H1 (cell line): Measurements from ENCODE around the gene MGLL. TPM values are rescaled to one million over a fixed set of nuclear protein-coding genes. Genes with fewer than 3 reads are reported as not detected.

Experiments
- CTCF ChIA-PET: fragments of 300-600 bp; sonication (Branson Sonifier 250); formaldehyde crosslinking; loops from one replicate; lab custom pipeline; 2021; ENCODE audit not compliant: partially characterized antibody; lab: Charles Lee
- POLR2A ChIA-PET: fragments of 300-600 bp; sonication (Branson Sonifier 250); formaldehyde crosslinking; loops from one replicate; lab custom pipeline; 2021; ENCODE audit warnings: inconsistent platforms; ENCODE audit not compliant: partially characterized antibody; lab: Charles Lee
- DNase-seq, 2 experiments: peaks; one replicate each; pipeline versions ENCODE4 v3.0.0 to v3.0.0-alpha.2; 2010 to 2022; ENCODE audit warnings: low spot score in 2 of 2, low read depth in 1 of 2, mixed read lengths in 1 of 2
- FAIRE-seq: peaks from 2 replicates; lab custom pipeline; 2011; peaks lifted over from hg19 to GRCh38; lab: Jason Lieb, UNC
- H2AFZ ChIP-seq: 2 replicates; pipeline ENCODE4 v1.8.1; 2012; ENCODE audit warnings: low read length, inconsistent platforms
- H2AK5ac ChIP-seq: 2 replicates; pipeline ENCODE4 v1.6.1; 2013; ENCODE audit warnings: low read depth, low read length
- H2BK120ac ChIP-seq: replicated peaks from 2 replicates; pipeline ENCODE3; 2013; ENCODE audit warnings: low read depth, low read length, inconsistent platforms
- H2BK12ac ChIP-seq: 2 replicates; pipeline ENCODE4 v1.6.1; 2013; ENCODE audit warnings: low read depth, low read length
- H2BK15ac ChIP-seq: 2 replicates; pipeline ENCODE4 v1.6.1; 2013; ENCODE audit warnings: low read length
- H2BK20ac ChIP-seq: 2 replicates; pipeline ENCODE4 v1.6.1; 2013; ENCODE audit warnings: low read length
- H2BK5ac ChIP-seq: 2 replicates; pipeline ENCODE4 v1.6.1; 2013; ENCODE audit warnings: low read depth, low read length
- H3K14ac ChIP-seq: 2 replicates; pipeline ENCODE4 v1.6.1; 2013; ENCODE audit warnings: inconsistent platforms; ENCODE audit not compliant: insufficient read length
- H3K18ac ChIP-seq: 2 replicates; pipeline ENCODE4 v1.6.1; 2013; ENCODE audit warnings: low read length; ENCODE audit errors: extremely low read depth
- H3K23ac ChIP-seq: 2 replicates; pipeline ENCODE4 v1.6.1; 2013; ENCODE audit warnings: inconsistent platforms; ENCODE audit not compliant: insufficient read length
- H3K23me2 ChIP-seq: 2 replicates; pipeline ENCODE4 v1.6.1; 2013; ENCODE audit warnings: low read depth, low read length
- H3K27ac ChIP-seq: 2 replicates; pipeline ENCODE4 v1.6.1; 2011; ENCODE audit warnings: low read depth, low read length, inconsistent platforms
- H3K27me3 ChIP-seq, 4 experiments: replicated peaks in 1 of 4; 1 replicate in 1 of 4; 2 replicates in 3 of 4; pipeline versions ENCODE4 v1.6.1 to v1.8.1; 2011 to 2013; ENCODE audit warnings: low read length in 3 of 4, mild to moderate bottlenecking in 3 of 4, inconsistent platforms in 2 of 4, mixed read lengths in 2 of 4, moderate library complexity in 1 of 4; ENCODE audit not compliant: control insufficient read depth in 3 of 4, insufficient read depth in 3 of 4; ENCODE audit errors: extremely low read depth in 1 of 4
- H3K36me3 ChIP-seq, 4 experiments: 2 replicates each; pipeline versions ENCODE4 v1.6.1 to v1.8.1; 2011 to 2013; ENCODE audit warnings: mild to moderate bottlenecking in 4 of 4, low read length in 3 of 4, moderate library complexity in 2 of 4, control low read depth in 1 of 4, inconsistent platforms in 1 of 4; ENCODE audit not compliant: insufficient read depth in 4 of 4, control insufficient read depth in 2 of 4
- H3K4ac ChIP-seq: replicated peaks from 2 replicates; pipeline ENCODE3; 2013; ENCODE audit warnings: low read length, low read depth, mixed read lengths, inconsistent platforms; ENCODE audit not compliant: insufficient read length
- H3K4me1 ChIP-seq, 4 experiments: replicated peaks in 1 of 4; 1 replicate in 1 of 4; 2 replicates in 3 of 4; pipeline versions ENCODE4 v1.6.1 to v1.8.1; 2011 to 2013; ENCODE audit warnings: low read length in 3 of 4, inconsistent platforms in 2 of 4, mixed read lengths in 1 of 4; ENCODE audit not compliant: insufficient read depth in 4 of 4, control insufficient read depth in 3 of 4
- H3K4me2 ChIP-seq, 2 experiments: 2 replicates each; pipeline versions ENCODE4 v1.6.1 to v1.8.1; 2011 to 2013; ENCODE audit warnings: low read depth in 2 of 2, low read length in 2 of 2, control low read depth in 1 of 2, inconsistent platforms in 1 of 2, mild to moderate bottlenecking in 1 of 2; ENCODE audit not compliant: insufficient read depth in 1 of 2
- H3K4me3 ChIP-seq, 4 experiments: fragments of 200-600, 300-600 bp in 1 of 4; sonication (generic), shearing (Covaris generic), sonication (Bioruptor Twin) in 1 of 4; 2 replicates each; pipeline versions ENCODE4 v1.5.1 to v1.8.1; 2011 to 2016; ENCODE audit warnings: low read length in 4 of 4, low read depth in 3 of 4, control low read depth in 2 of 4, inconsistent platforms in 2 of 4, mild to moderate bottlenecking in 2 of 4, mixed read lengths in 1 of 4, moderate library complexity in 1 of 4; ENCODE audit not compliant: insufficient read depth in 2 of 4; ENCODE audit errors: extremely low read depth in 1 of 4
- H3K56ac ChIP-seq: replicated peaks from 2 replicates; pipeline ENCODE3; 2013; ENCODE audit warnings: low read depth, mild to moderate bottlenecking, mixed read lengths, low read length, inconsistent platforms; ENCODE audit not compliant: insufficient read length
- H3K79me1 ChIP-seq: 2 replicates; pipeline ENCODE4 v1.6.1; 2013; ENCODE audit warnings: low read depth, low read length, control low read depth
- H3K79me2 ChIP-seq, 2 experiments: 2 replicates each; pipeline versions ENCODE4 v1.6.1 to v1.8.1; 2012 to 2013; ENCODE audit warnings: low read length in 2 of 2, mild to moderate bottlenecking in 2 of 2, inconsistent platforms in 1 of 2; ENCODE audit not compliant: insufficient read depth in 2 of 2, control insufficient read depth in 1 of 2
- H3K9ac ChIP-seq, 4 experiments: replicated peaks in 1 of 4; 1 replicate in 1 of 4; 2 replicates in 3 of 4; pipeline versions ENCODE4 v1.6.1 to v1.8.1; 2011 to 2013; ENCODE audit warnings: low read depth in 3 of 4, low read length in 3 of 4, control low read depth in 2 of 4, mild to moderate bottlenecking in 2 of 4, moderate library complexity in 2 of 4, inconsistent platforms in 1 of 4; ENCODE audit errors: extremely low read depth in 1 of 4
- H3K9me3 ChIP-seq, 2 experiments: 2 replicates each; pipeline versions ENCODE4 v1.6.1 to v1.8.1; 2012 to 2013; ENCODE audit warnings: mild to moderate bottlenecking in 2 of 2, moderate library complexity in 2 of 2, control low read depth in 1 of 2, inconsistent platforms in 1 of 2, low read depth in 1 of 2, low read length in 1 of 2, mixed read lengths in 1 of 2; ENCODE audit not compliant: insufficient read depth in 2 of 2
- H4K20me1 ChIP-seq, 2 experiments: replicated peaks in 1 of 2; 2 replicates each; pipeline versions ENCODE3 to v1.8.1; 2011 to 2013; ENCODE audit warnings: inconsistent platforms in 2 of 2, low read length in 2 of 2, mild to moderate bottlenecking in 1 of 2; ENCODE audit not compliant: insufficient read depth in 2 of 2, control insufficient read depth in 1 of 2
- H4K5ac ChIP-seq: 2 replicates; pipeline ENCODE4 v1.6.1; 2013; ENCODE audit warnings: low read length, low read depth, mixed read lengths, inconsistent platforms; ENCODE audit not compliant: insufficient read length
- H4K8ac ChIP-seq: 2 replicates; pipeline ENCODE4 v1.8.0; 2013; ENCODE audit warnings: mild to moderate bottlenecking, moderate library complexity, low read length, inconsistent platforms; ENCODE audit not compliant: insufficient read depth; ENCODE audit errors: extremely low read depth
- H4K91ac ChIP-seq: replicated peaks from 2 replicates; pipeline ENCODE3; 2013; ENCODE audit warnings: low read length, mixed read lengths, inconsistent platforms; ENCODE audit not compliant: insufficient read length
- CBX8 ChIP-seq: fragments of 300-800, 300-1000 bp; sonication (generic); IDR thresholded peaks from 2 replicates; pipeline ENCODE4 v1.7.1; 2016; ENCODE audit warnings: low read depth, low read length, borderline replicate concordance
- FOSL1 ChIP-seq: IDR thresholded peaks from 2 replicates; pipeline ENCODE4 v1.6.1; 2011; ENCODE audit warnings: mild to moderate bottlenecking, low read depth, low read length, moderate library complexity; ENCODE audit not compliant: insufficient read depth
- HDAC2 ChIP-seq, 2 experiments: fragments of 300-600 bp in 1 of 2; sonication (generic) in 1 of 2; IDR thresholded peaks; 2 replicates each; pipeline ENCODE4 v1.6.1; 2011 to 2012; ENCODE audit warnings: low read depth in 2 of 2, low read length in 2 of 2, mild to moderate bottlenecking in 2 of 2, moderate library complexity in 2 of 2, borderline replicate concordance in 1 of 2, inconsistent platforms in 1 of 2
- HDAC6 ChIP-seq: IDR thresholded peaks from one replicate; pipeline ENCODE4 v1.7.1; 2012; ENCODE audit warnings: low read depth, mild to moderate bottlenecking, inconsistent platforms, low read length, moderate library complexity
- KDM1A ChIP-seq: fragments of 200-600, 300-600 bp; sonication (generic); IDR thresholded peaks from 2 replicates; pipeline ENCODE4 v1.7.1; 2016; ENCODE audit warnings: mild to moderate bottlenecking, low read length, borderline replicate concordance
- MAX ChIP-seq: IDR thresholded peaks from 2 replicates; pipeline ENCODE4 v1.6.1; 2012; ENCODE audit warnings: inconsistent platforms
- POLR2AphosphoS5 ChIP-seq: IDR thresholded peaks from 2 replicates; pipeline ENCODE4 v1.6.1; 2011; ENCODE audit warnings: low read depth, low read length
- POU5F1 ChIP-seq: IDR thresholded peaks from 2 replicates; pipeline ENCODE4 v1.6.1; 2011; ENCODE audit warnings: low read depth, mild to moderate bottlenecking, low read length, moderate library complexity
- RAD21 ChIP-seq, 2 experiments: IDR thresholded peaks in 1 of 2; conservative IDR thresholded peaks in 1 of 2; 2 replicates each; pipeline ENCODE4 v1.6.1; 2011; ENCODE audit warnings: low read depth in 2 of 2, low read length in 2 of 2, improper control_type of control experiment in 1 of 2, inconsistent platforms in 1 of 2, mild to moderate bottlenecking in 1 of 2, moderate library complexity in 1 of 2
- RNF2 ChIP-seq: fragments of 200-900, 300-1000 bp; sonication (generic); IDR thresholded peaks from 2 replicates; pipeline ENCODE4 v1.7.1; 2016; ENCODE audit warnings: borderline replicate concordance, low read depth, mild to moderate bottlenecking, antibody characterized with exemption, low read length; ENCODE audit not compliant: poor library complexity, severe bottlenecking; ENCODE audit errors: missing control alignments
- SAP30 ChIP-seq: fragments of 300-600 bp; sonication (generic); IDR thresholded peaks from 2 replicates; pipeline ENCODE4 v1.7.1; 2012; ENCODE audit warnings: low read length, moderate library complexity, mild to moderate bottlenecking, inconsistent platforms; ENCODE audit not compliant: insufficient read depth, insufficient replicate concordance
- WGBS, 2 experiments: shearing (Covaris generic) in 1 of 2; methylation state at CpG; one replicate each; pipeline versions ENCODE4 v1.1.6 to v1.1.7; 2013 to 2015; ENCODE audit warnings: low lambda C conversion rate in 2 of 2, mixed read lengths in 2 of 2, inconsistent platforms in 1 of 2, low coverage in 1 of 2, missing lambda C conversion rate in 1 of 2; ENCODE audit not compliant: insufficient replicate concordance in 2 of 2, insufficient coverage in 1 of 2, insufficient read length in 1 of 2; ENCODE audit errors: extremely low coverage in 1 of 2, missing lambda C conversion rate in 1 of 2; 5-methylcytosine and 5-hydroxymethylcytosine counted together
- polyA plus RNA-seq, 7 experiments: library from polyadenylated mRNA; depleted of rRNA in 3 of 7; stranded (reverse) in 5 of 7; unstranded in 2 of 7; fragments of >200 nt in 5 of 7; fragments of 200-250 nt in 2 of 7; gene quantifications; 1 replicate in 5 of 7; 2 replicates in 1 of 7; 4 replicates in 1 of 7; pipeline versions ENCODE4 v1.2.1 to v1.2.3, GENCODE V29; 2011 to 2013; ENCODE audit warnings: missing spikeins in 2 of 7, mixed read lengths in 2 of 7
- total RNA-seq: library from RNA; stranded (reverse); fragmentation: NEBNext Ultra II Directional; extraction: Animal tissue kit (Norgen Biotek cat#: 25700); gene quantifications from 2 replicates; pipeline ENCODE4 v1.2.1, GENCODE V29; 2021

MGLL gene
- total and polyA plus RNA-seq, 2 of the 8 experiments (the other 6 are each of a cell fraction or from before 2014, with no cell fraction given), result 0.05 to 0.34 TPM

DNA sequence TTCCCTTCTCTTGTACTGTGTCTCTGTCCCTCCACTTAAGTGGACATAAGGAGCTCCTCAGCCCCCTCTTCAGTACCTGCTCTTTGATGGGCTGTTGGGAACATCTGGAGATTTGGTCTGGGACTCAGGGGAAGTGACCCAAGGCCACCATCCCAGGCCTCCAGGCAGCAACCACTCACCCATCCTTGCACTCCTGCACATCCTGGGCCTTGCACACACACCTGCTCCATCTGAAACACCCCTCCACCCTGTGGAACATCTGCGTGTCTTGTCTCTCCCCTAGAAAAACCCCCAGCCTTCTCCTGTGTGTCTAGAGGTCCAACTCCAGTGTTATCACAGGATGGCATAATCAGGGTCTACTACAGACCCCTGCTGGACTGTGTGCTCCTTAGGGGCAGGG is 75.2 kb downstream of the MGLL start:
- Histone ChIP-seq H3K27me3 (no peaks in the 10 kb centered on the region), H3K4ac (no peak overlapping the region), H3K18ac (no peak overlapping the region), H3K4me2 (no peak overlapping the region), H4K8ac (no peak overlapping the region), H4K20me1 (no peaks in the 10 kb centered on the region), H2BK12ac (no peak overlapping the region), H3K14ac (no peak overlapping the region), H3K9ac (no peak overlapping the region), H3K79me2 (no peaks in the 10 kb centered on the region), H2BK15ac (no peak overlapping the region), H3K4me1 (no peaks in the 10 kb centered on the region), H3K36me3 (no peaks in the 10 kb centered on the region), H4K91ac (no peak overlapping the region), H3K23me2 (no peaks in the 10 kb centered on the region), H3K23ac (no peak overlapping the region), H2AK5ac (no peak overlapping the region), H3K56ac (no peak overlapping the region), H3K79me1 (no peaks in the 10 kb centered on the region), H4K5ac (no peak overlapping the region), H3K9me3 (no peaks in the 10 kb centered on the region), H2BK20ac (no peak overlapping the region), H3K4me3 (no peak overlapping the region), H2AFZ (no peak overlapping the region), H2BK5ac (no peak overlapping the region), H2BK120ac (no peak overlapping the region), H3K27ac (no peak overlapping the region; the same call in 1 of the 2 replicates)
- ChIA-PET POLR2A (interaction anchor here (1.6 kb wide), 1 partner anchor 30 kb away, joined by 3 read pairs; no protein-coding TSS in a partner anchor), CTCF (interaction anchor here (0.9 to 5.8 kb wide), 14 partner anchors 9 to 120 kb away, joined by 3 to 35 read pairs (median 6); no protein-coding TSS in a partner anchor)
- WGBS, 2 experiments, result 90% methylated on average over 1 of the region's 1 CpG; no CpG with 5 or more reads in 1 of the 2 experiments
- FAIRE-seq (no peak), DNase-seq (no peak)
- no peak for TF ChIP-seq CBX8
- TF ChIP-seq HDAC2 (IDR thresholded peaks at IDR 0.05; ENCODE audit: borderline replicate concordance in 1 of 2, low read depth in 2 of 2, low read length in 2 of 2), result no peak
- no peak for TF ChIP-seq HDAC6
- TF ChIP-seq RAD21 (IDR thresholded peaks at IDR 0.05 in 1 of 2, conservative IDR thresholded peaks at IDR 0.05 in 1 of 2; ENCODE audit: low read depth in 2 of 2, low read length in 2 of 2), result no peak
- TF ChIP-seq FOSL1, result no peak
- TF ChIP-seq POU5F1, result no peak
- no peak for TF ChIP-seq RNF2
- no peak for TF ChIP-seq POLR2AphosphoS5
- no peak for TF ChIP-seq KDM1A
- no peak for TF ChIP-seq MAX
- no peak for TF ChIP-seq SAP30
